A549 (cell line): ENCODE data around the gene CENPB. TPM values are rescaled to one million over a fixed set of nuclear protein-coding genes. Genes with fewer than 3 reads are reported as not detected.
A peak's percentile ranks its signal among the peaks of the same experiment; 100 is the strongest.

Experiments used
- ATAC-seq, 2 experiments: fragments of 200-7000 bp in 1 of 2; fragments of >200 bp in 1 of 2; cut with Nextera tagmentation in 1 of 2; cut with Tn5 transposase in 1 of 2; 3 replicates each; pipeline versions ENCODE4 v1.8.0 to v1.9.1; 2018 to 2020; ENCODE audit warnings: mild to moderate bottlenecking in 1 of 2, moderate library complexity in 1 of 2
- CTCF ChIA-PET: fragments of 300-600 bp; sonication (Branson Sonifier 250); formaldehyde crosslinking; extraction: SDS; loops from one replicate; lab custom pipeline; 2021; ENCODE audit warnings: antibody characterized with exemption, inconsistent platforms; lab: Yijun Ruan, JAX
- POLR2A ChIA-PET: fragments of 350-600 bp; formaldehyde crosslinking; extraction: SDS; loops from one replicate; lab custom pipeline; 2021; ENCODE audit warnings: antibody characterized with exemption, inconsistent platforms; lab: Yijun Ruan, JAX
- DNase-seq, 2 experiments: peaks; one replicate each; pipeline versions ENCODE4 v3.0.0 to v3.0.0-alpha.2; 2011 to 2016; ENCODE audit warnings: low read depth in 1 of 2, low spot score in 1 of 2
- FAIRE-seq: peaks from 2 replicates; lab custom pipeline; 2011; peaks lifted over from hg19 to GRCh38; lab: Jason Lieb, UNC
- H3K27ac ChIP-seq, 2 experiments: fragments of >200 bp; sonication (Bioruptor Twin); formaldehyde crosslinking; 3 replicates each; pipeline ENCODE4 v1.5.1; 2016 to 2017
- H3K4me1 ChIP-seq: fragments of >200 bp; sonication (Bioruptor Twin); formaldehyde crosslinking; 3 replicates; pipeline ENCODE4 v1.6.1; 2016
- H3K4me2 ChIP-seq: fragments of >200 bp; sonication (Bioruptor Twin); formaldehyde crosslinking; 3 replicates; pipeline ENCODE4 v1.6.1; 2016
- H3K4me3 ChIP-seq: fragments of >200 bp; sonication (Bioruptor Twin); formaldehyde crosslinking; 3 replicates; pipeline ENCODE4 v1.5.1; 2016
- H3K9me3 ChIP-seq: fragments of >200 bp; sonication (Bioruptor Twin); formaldehyde crosslinking; 3 replicates; pipeline ENCODE4 v1.6.1; 2016
- ATOH8 ChIP-seq: fragments of 250-450 bp; sonication (Bioruptor Pico); IDR thresholded peaks from 2 replicates; pipeline ENCODE4 v1.5.0; 2020; ENCODE audit warnings: low read depth, mild to moderate bottlenecking, moderate library complexity
- CHD2 ChIP-seq: fragments of 150-350 bp; IDR thresholded peaks from 2 replicates; pipeline ENCODE4 v1.6.1; 2014; ENCODE audit warnings: low read length; ENCODE audit not compliant: partially characterized antibody
- CHD4 ChIP-seq: fragments of 200-600 bp; sonication (generic); IDR thresholded peaks from 2 replicates; pipeline ENCODE4 v1.6.1; 2016; ENCODE audit warnings: antibody characterized with exemption, mild to moderate bottlenecking, borderline replicate concordance
- E2F6 ChIP-seq: IDR thresholded peaks from 2 replicates; pipeline ENCODE4 v1.6.1; 2012; ENCODE audit warnings: low read depth, borderline replicate concordance
- ESRRA ChIP-seq: fragments of 150-350 bp; IDR thresholded peaks from 2 replicates; pipeline ENCODE4 v1.6.1; 2014; ENCODE audit warnings: mild to moderate bottlenecking, low read length, borderline replicate concordance
- GATA3 ChIP-seq: IDR thresholded peaks from 2 replicates; pipeline ENCODE4 v1.6.1; 2012; ENCODE audit warnings: borderline replicate concordance
- HOXB13 ChIP-seq: fragments of 250-450 bp; sonication (Bioruptor Pico); IDR thresholded peaks from 2 replicates; pipeline ENCODE4 v1.5.0; 2020; ENCODE audit warnings: low read depth, mild to moderate bottlenecking, moderate library complexity
- HOXB5 ChIP-seq: fragments of 250-450 bp; sonication (Bioruptor Pico); IDR thresholded peaks from 2 replicates; pipeline ENCODE4 v1.5.0; 2020; ENCODE audit warnings: mild to moderate bottlenecking, moderate library complexity
- KDM1A ChIP-seq: fragments of 200-600 bp; sonication (generic); IDR thresholded peaks from 2 replicates; pipeline ENCODE4 v1.6.1; 2016; ENCODE audit warnings: low read depth, mild to moderate bottlenecking
- MAX ChIP-seq: IDR thresholded peaks from 2 replicates; pipeline ENCODE4 v1.6.1; 2012
- NR3C1 ChIP-seq: fragments of >200 bp; sonication (Bioruptor Twin); formaldehyde crosslinking; IDR thresholded peaks from 3 replicates; pipeline ENCODE4 v1.6.1; 2017
- RCOR1 ChIP-seq: fragments of 150-350 bp; IDR thresholded peaks from 2 replicates; pipeline ENCODE4 v1.6.1; 2014; ENCODE audit warnings: antibody characterized with exemption, low read length, low read depth
- RFX5 ChIP-seq: fragments of 450-650 bp; IDR thresholded peaks from 2 replicates; pipeline ENCODE4 v1.7.1; 2014; ENCODE audit warnings: antibody characterized with exemption, mild to moderate bottlenecking, moderate library complexity
- RNF2 ChIP-seq: fragments of 200-600 bp; sonication (generic); IDR thresholded peaks from 2 replicates; pipeline ENCODE4 v1.6.1; 2016; ENCODE audit warnings: low read depth, mild to moderate bottlenecking, antibody characterized with exemption, moderate library complexity, borderline replicate concordance
- SMC3 ChIP-seq: fragments of >200 bp; sonication (Bioruptor Twin); formaldehyde crosslinking; IDR thresholded peaks from 3 replicates; pipeline ENCODE4 v1.6.1; 2018; ENCODE audit warnings: inconsistent platforms
- SREBF2 ChIP-seq: fragments of 450-650 bp; IDR thresholded peaks from 2 replicates; pipeline ENCODE4 v1.6.1; 2014; ENCODE audit warnings: mild to moderate bottlenecking, moderate library complexity
- TFCP2L1 ChIP-seq: fragments of 250-450 bp; sonication (Bioruptor Pico); IDR thresholded peaks from 2 replicates; pipeline ENCODE4 v1.5.0; 2021; ENCODE audit warnings: mild to moderate bottlenecking
- TP53 ChIP-seq: fragments of 250-450 bp; sonication (Bioruptor Pico); IDR thresholded peaks from 2 replicates; pipeline ENCODE4 v1.5.0; 2021; ENCODE audit warnings: mild to moderate bottlenecking, moderate library complexity
- ZNF302 ChIP-seq: fragments of 250-450 bp; sonication (Bioruptor Pico); IDR thresholded peaks from 2 replicates; pipeline ENCODE4 v1.9.0; 2021; ENCODE audit warnings: inconsistent platforms, mild to moderate bottlenecking, moderate library complexity
- WGBS: methylation state at CpG from one replicate; pipeline ENCODE4 v1.1.6; 2017; ENCODE audit errors: missing lambda C conversion rate; 5-methylcytosine and 5-hydroxymethylcytosine counted together
- polyA plus RNA-seq, 4 experiments: library from polyadenylated mRNA; depleted of rRNA in 3 of 4; stranded (reverse); fragments of >200 nt; fragmentation: RNase III in 1 of 4; extraction: RNeasy Plus Mini Kit Qiagen cat#74134 plus additional on column Dnase treatment in 1 of 4; gene quantifications; 2 replicates in 3 of 4; 3 replicates in 1 of 4; pipeline ENCODE4 v1.2.3, GENCODE V29; 2011 to 2017

Gene CENPB
- polyA plus RNA-seq, 2 of the 4 experiments (the other 2 are of a cell fraction) = 42.6 to 106 TPM

GRCh38 chr20:3788685-3789155, 2.2 kb upstream of the CENPB start:
- CTCF ChIA-PET = interaction anchor here (0.8 to 56.5 kb wide), 7 partner anchors 10 to 297 kb away, joined by 3 to 1634 read pairs (median 7); partner anchors contain the start of genes ADISSP and HSPA12B
- ATAC-seq (peak in 1 of 2 experiments; percentile 55; a peak in 3 of 6 replicates), DNase-seq (peak in 1 of 2 experiments; percentile 63), FAIRE-seq (peak; percentile 63)
- peak overlapping the region; percentile 88 to 96 for H3K27ac ChIP-seq
- no peaks in the 10 kb centered on the region for H3K9me3 ChIP-seq
- WGBS = 20% methylated on average over 4 of the region's 4 CpGs
- peak overlapping the region; percentile 41 for H3K4me2 ChIP-seq
- peaks cover 40% of the 10 kb centered on the region for H3K4me1 ChIP-seq
- POLR2A ChIA-PET = interaction anchor here (1.0 to 1.8 kb wide), 3 partner anchors 28 to 32 kb away, joined by 3 to 8 read pairs (median 6); partner anchors contain the start of gene AP5S1
- TF ChIP-seq KDM1A (no peak), SREBF2 (no peak), ATOH8 (CRISPR knock-in tag) (no peak)
- H3K4me3 ChIP-seq = no peak overlapping the region

- WGBS = 85% methylated on average over 5 of the region's 5 CpGs
- POLR2A ChIA-PET = interaction anchor here (1.0 to 3.0 kb wide), 6 partner anchors 9 to 67 kb away, joined by 3 to 40 read pairs (median 12); partner anchors contain the start of genes AP5S1 and CDC25B
- peak; percentile 88 for FAIRE-seq
Measured at GRCh38 chr20:3787324-3788014, 929 bp upstream of the CENPB start.

GRCh38 chr20:3786126-3786484, 435 bp downstream of the CENPB start:
- peak; percentile 87 for FAIRE-seq
- TF ChIP-seq MAX (peak; percentile 93), HOXB5 (CRISPR knock-in tag) (no peak), ESRRA (0 out of 2 replicates have a peak, but pooled peaks have one; percentile 14), CHD2 (no peak), RFX5 (no peak), ATOH8 (CRISPR knock-in tag) (0 out of 2 replicates have a peak, but pooled peaks have one; percentile 37), ZNF302 (CRISPR knock-in tag) (no peak), NR3C1 (no peak), TFCP2L1 (CRISPR knock-in tag) (no peak; the same call in 1 of the 2 replicates), GATA3 (no peak), HOXB13 (no peak), E2F6 (peak; percentile 90), RNF2 (peak; percentile 66; the same call in 1 of the 2 replicates)
- peak in 1 of 2 experiments; percentile 80 for DNase-seq
- Histone ChIP-seq H3K27ac (peak overlapping the region; percentile 88 to 96), H3K9me3 (no peaks in the 10 kb centered on the region), H3K4me3 (peak overlapping the region; percentile 86), H3K4me1 (peaks cover 43% of the 10 kb centered on the region), H3K4me2 (peak overlapping the region; percentile 97)
- ATAC-seq = peak; percentile 24 to 52
- ChIA-PET POLR2A (interaction anchor here (0.6 to 3.0 kb wide), 10 partner anchors 9 to 299 kb away, joined by 3 to 40 read pairs (median 5); partner anchors contain the start of genes ADISSP and AP5S1), CTCF (interaction anchor here (0.6 to 56.5 kb wide), 21 partner anchors 9 to 286 kb away, joined by 3 to 1634 read pairs (median 6); partner anchors contain the start of genes ADISSP, CDC25B and HSPA12B)
- WGBS = 1% methylated on average over 28 of the region's 35 CpGs

More at GRCh38 chr20:3787324-3788014, 929 bp upstream of the CENPB start:
- Histone ChIP-seq H3K27ac (peak overlapping the region; percentile 88 to 96), H3K4me3 (peak overlapping the region; percentile 86), H3K9me3 (no peaks in the 10 kb centered on the region), H3K4me1 (peaks cover 43% of the 10 kb centered on the region), H3K4me2 (peak overlapping the region; percentile 84)
- DNase-seq (no peak), ATAC-seq (no peak)
- CTCF ChIA-PET = interaction anchor here (0.7 to 56.5 kb wide), 14 partner anchors 8 to 110 kb away, joined by 3 to 1634 read pairs (median 7); partner anchors contain the start of genes ADISSP, CDC25B and HSPA12B
- TF ChIP-seq RNF2 = no peak
- TF ChIP-seq SMC3 = no peak
- no peak for TF ChIP-seq ESRRA
- TF ChIP-seq RCOR1 = no peak
- no peak for TF ChIP-seq MAX
- no peak for TF ChIP-seq TP53
- no peak for TF ChIP-seq NR3C1
- TF ChIP-seq CHD4 = no peak
